ENCODE results near the gene ECI1. TPM values are rescaled to one million over a fixed set of nuclear protein-coding genes. Genes with fewer than 3 reads are reported as not detected.
A peak's percentile ranks its signal among the peaks of the same experiment; 100 is the strongest.

ECI1 gene
- total RNA-seq, 4 donors from 2014 or later = 60.2 to 114 (median 95.6) TPM

DNA sequence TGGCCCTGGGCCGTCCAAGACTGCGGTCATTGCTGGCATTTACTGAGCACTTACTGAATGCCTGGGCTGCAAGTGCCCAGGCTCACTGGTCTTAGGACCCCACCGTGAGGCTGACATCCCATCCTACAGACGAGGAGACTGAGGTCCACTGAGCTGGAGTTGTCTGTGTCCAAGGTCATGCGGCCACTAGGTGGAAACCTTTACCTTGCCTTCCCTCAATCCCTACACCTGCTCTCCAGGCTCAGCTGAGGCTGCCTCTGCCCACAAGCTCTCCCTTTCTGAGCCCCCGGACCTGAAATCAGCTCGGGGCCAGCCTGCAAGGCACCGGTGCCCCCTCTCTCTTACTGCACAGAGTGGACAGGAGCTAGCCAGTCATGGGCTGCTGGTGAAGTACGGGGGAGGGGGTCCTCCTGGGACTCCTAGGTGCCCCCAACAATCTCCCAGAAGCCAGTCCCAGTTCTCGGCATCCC lies 56.5 kb downstream of the ECI1 start:
- Histone ChIP-seq H3K36me3 (no peaks in the 10 kb centered on the region), H3K4me1 (peaks cover 0 to 19% (median 13%) of the 10 kb centered on the region in 4 donors), H3K27me3 (peaks cover 0 to 27% of the 10 kb centered on the region in 2 donors), H3K4me3 (no peak overlapping the region), H3K27ac (no peak overlapping the region), H3K9me3 (no peaks in the 10 kb centered on the region)
- DNase-seq = peak in 2 of 3 donors; percentile 68 to 85
- TF ChIP-seq, protein P1, sequence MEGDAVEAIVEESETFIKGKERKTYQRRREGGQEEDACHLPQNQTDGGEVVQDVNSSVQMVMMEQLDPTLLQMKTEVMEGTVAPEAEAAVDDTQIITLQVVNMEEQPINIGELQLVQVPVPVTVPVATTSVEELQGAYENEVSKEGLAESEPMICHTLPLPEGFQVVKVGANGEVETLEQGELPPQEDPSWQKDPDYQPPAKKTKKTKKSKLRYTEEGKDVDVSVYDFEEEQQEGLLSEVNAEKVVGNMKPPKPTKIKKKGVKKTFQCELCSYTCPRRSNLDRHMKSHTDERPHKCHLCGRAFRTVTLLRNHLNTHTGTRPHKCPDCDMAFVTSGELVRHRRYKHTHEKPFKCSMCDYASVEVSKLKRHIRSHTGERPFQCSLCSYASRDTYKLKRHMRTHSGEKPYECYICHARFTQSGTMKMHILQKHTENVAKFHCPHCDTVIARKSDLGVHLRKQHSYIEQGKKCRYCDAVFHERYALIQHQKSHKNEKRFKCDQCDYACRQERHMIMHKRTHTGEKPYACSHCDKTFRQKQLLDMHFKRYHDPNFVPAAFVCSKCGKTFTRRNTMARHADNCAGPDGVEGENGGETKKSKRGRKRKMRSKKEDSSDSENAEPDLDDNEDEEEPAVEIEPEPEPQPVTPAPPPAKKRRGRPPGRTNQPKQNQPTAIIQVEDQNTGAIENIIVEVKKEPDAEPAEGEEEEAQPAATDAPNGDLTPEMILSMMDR (IDR thresholded peaks at IDR 0.05) = peak; percentile 27 to 73 (median 60)
- no peak for TF ChIP-seq POLR2A (IDR thresholded peaks at IDR 0.05)

GRCh38 chr16:2194166-2194834 lies 57.1 kb downstream of the ECI1 start:
- no peak for DNase-seq
- Histone ChIP-seq H3K27me3 (peaks cover 0 to 27% of the 10 kb centered on the region in 2 donors), H3K4me3 (no peak overlapping the region), H3K9me3 (no peaks in the 10 kb centered on the region), H3K36me3 (no peaks in the 10 kb centered on the region), H3K4me1 (peaks cover 0 to 19% (median 13%) of the 10 kb centered on the region in 4 donors), H3K27ac (no peak overlapping the region)
- TF ChIP-seq POLR2A (IDR thresholded peaks at IDR 0.05) = no peak
- TF ChIP-seq, protein P1 (IDR thresholded peaks at IDR 0.05) = no peak

DNA sequence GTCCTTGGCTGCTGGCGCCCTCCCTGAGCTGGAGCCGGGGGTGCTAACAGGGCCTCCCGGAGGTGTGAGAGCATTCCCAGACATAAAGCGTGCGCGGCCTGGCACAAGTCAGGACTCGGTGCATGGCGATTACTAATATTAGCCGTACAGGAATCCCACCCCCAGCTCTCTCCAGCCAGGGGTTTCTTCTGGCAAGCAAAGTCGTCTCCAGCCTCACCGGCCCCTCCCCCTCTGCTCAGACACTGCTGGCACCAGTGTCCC lies 60.0 kb downstream of the ECI1 start:
- TF ChIP-seq, protein P1 (IDR thresholded peaks at IDR 0.05) = no peak
- no peak for TF ChIP-seq POLR2A (IDR thresholded peaks at IDR 0.05)
- Histone ChIP-seq H3K27me3 (peaks cover 0 to 16% of the 10 kb centered on the region in 2 donors), H3K9me3 (no peaks in the 10 kb centered on the region), H3K36me3 (no peaks in the 10 kb centered on the region), H3K4me1 (peaks cover 0 to 14% (median 13%) of the 10 kb centered on the region in 4 donors), H3K27ac (no peak overlapping the region), H3K4me3 (no peak overlapping the region)
- DNase-seq = no peak

DNA sequence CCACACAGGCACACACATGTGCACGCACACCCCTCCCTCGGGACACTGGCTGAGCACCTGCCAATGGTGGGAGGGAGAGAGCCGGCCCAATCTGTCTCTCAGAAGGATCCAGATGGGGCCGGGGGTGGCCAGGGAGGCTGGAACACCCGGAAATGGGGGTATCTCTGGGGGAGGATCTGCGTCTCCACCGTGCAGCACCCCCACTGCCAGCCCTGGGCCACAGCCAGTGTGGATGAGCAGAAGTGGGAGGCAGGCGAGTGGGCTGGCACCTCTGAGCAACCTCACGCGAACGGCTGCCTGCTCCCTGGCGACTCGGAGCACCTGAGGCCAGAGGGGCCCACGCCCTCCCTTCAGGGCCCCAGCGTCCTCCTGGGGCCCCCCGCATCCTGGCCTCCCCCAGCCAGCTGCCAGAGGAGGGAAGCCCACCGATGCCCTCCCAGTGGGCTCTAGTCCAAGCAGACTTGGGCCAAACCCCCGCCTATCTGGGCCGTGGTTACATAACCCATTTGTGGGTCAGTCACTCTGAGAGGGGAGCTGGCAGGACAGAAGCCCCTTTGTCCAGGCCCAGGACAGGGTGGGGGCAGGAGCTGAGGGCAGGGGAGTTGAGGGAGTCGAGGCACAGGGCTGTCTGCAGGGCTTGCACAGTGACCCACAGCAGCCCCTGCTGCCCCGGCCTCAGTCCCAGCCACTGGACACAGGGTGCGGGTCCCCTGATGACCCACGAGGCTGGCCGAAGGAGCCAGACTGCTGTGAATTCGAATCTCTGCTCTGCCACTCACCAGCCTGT lies 60.5 kb downstream of the ECI1 start:
- Histone ChIP-seq H3K9me3 (no peaks in the 10 kb centered on the region), H3K27ac (no peak overlapping the region), H3K4me1 (peaks cover 0 to 11% (median 9%) of the 10 kb centered on the region in 4 donors), H3K36me3 (no peaks in the 10 kb centered on the region), H3K27me3 (peaks cover 0 to 12% of the 10 kb centered on the region in 2 donors), H3K4me3 (no peak overlapping the region)
- TF ChIP-seq, protein P1 (IDR thresholded peaks at IDR 0.05) = no peak
- no peak for TF ChIP-seq POLR2A (IDR thresholded peaks at IDR 0.05)
- no peak for DNase-seq

GRCh38 chr16:2190002-2190658 lies 61.3 kb downstream of the ECI1 start:
- Histone ChIP-seq H3K4me3 (no peak overlapping the region), H3K4me1 (peaks cover 0 to 4% (median 2%) of the 10 kb centered on the region in 4 donors), H3K27ac (no peak overlapping the region), H3K27me3 (peaks cover 0 to 5% of the 10 kb centered on the region in 2 donors), H3K36me3 (no peaks in the 10 kb centered on the region), H3K9me3 (no peaks in the 10 kb centered on the region)
- TF ChIP-seq, protein P1 (IDR thresholded peaks at IDR 0.05) = no peak
- no peak for TF ChIP-seq POLR2A (IDR thresholded peaks at IDR 0.05)
- DNase-seq = no peak

Small RNA genes within 50 kb of the gene (small RNA-seq; reads per million reads assigned to genes)
- gene MIR3677 = 0 reads per million in 2 donors
- gene MIR4717 = 0 reads per million in 2 donors

Other genes starting within 250 kb of the ECI1 start
- gene ZNF598, start 241.8 kb downstream of the ECI1 start, total RNA-seq = 10 to 100 TPM; 48.5 to 84.0 (median 51.4) TPM
- gene NPW, start 231.8 kb downstream of the ECI1 start, total RNA-seq = 1 to 10 TPM in 2 of 4 donors, not detected in 2; 2.8 to 9.1 TPM
- 100 to 1,000 TPM in 1 of 4 donors, 10 to 100 TPM in 3; 21.5 to 104 (median 30.2) TPM for gene NHERF2, start 224.7 kb downstream of the ECI1 start, total RNA-seq
- 10 to 100 TPM; 14.9 to 28.8 (median 19.9) TPM for gene NTHL1, start 203.8 kb downstream of the ECI1 start, total RNA-seq
- gene TSC2, start 203.6 kb downstream of the ECI1 start, total RNA-seq = 100 to 1,000 TPM in 3 of 4 donors, 10 to 100 TPM in 1; 98.4 to 220 (median 141) TPM
- gene PKD1, start 115.7 kb downstream of the ECI1 start, total RNA-seq = 100 to 1,000 TPM in 3 of 4 donors, 10 to 100 TPM in 1; 64.6 to 305 (median 188) TPM
- gene RAB26, start 103.0 kb downstream of the ECI1 start, total RNA-seq = 10 to 100 TPM; 17.9 to 33.8 (median 24.3) TPM
- 100 to 1,000 TPM in 1 of 4 donors, 10 to 100 TPM in 3; 51.2 to 120 (median 79.3) TPM for gene TRAF7, start 95.8 kb downstream of the ECI1 start, total RNA-seq
- not detected for gene CASKIN1, start 55.0 kb downstream of the ECI1 start, total RNA-seq
- 10 to 100 TPM; 45.7 to 95.7 (median 69.4) TPM for gene MLST8, start 46.1 kb downstream of the ECI1 start, total RNA-seq
- 10 to 100 TPM; 13.3 to 44.6 (median 19.8) TPM for gene BRICD5, start 40.7 kb downstream of the ECI1 start, total RNA-seq
- 10 to 100 TPM; 21.7 to 25.6 (median 23.1) TPM for gene PGP, start 36.7 kb downstream of the ECI1 start, total RNA-seq
- 100 to 1,000 TPM in 1 of 4 donors, 10 to 100 TPM in 3; 35.6 to 124 (median 76.2) TPM for gene E4F1, start 28.0 kb downstream of the ECI1 start, total RNA-seq
- 1 to 10 TPM in 3 of 4 donors, not detected in 1; 2.0 to 2.8 (median 2.5) TPM for gene DNASE1L2, start 15.1 kb downstream of the ECI1 start, total RNA-seq
- 100 to 1,000 TPM in 3 of 4 donors, 10 to 100 TPM in 1; 71.5 to 155 (median 122) TPM for gene RNPS1, start 16.5 kb upstream of the ECI1 start, total RNA-seq
- 1 to 10 TPM; 3.2 to 6.6 (median 4.6) TPM for gene ABCA3, start 89.1 kb upstream of the ECI1 start, total RNA-seq
- gene CCNF, start 177.9 kb upstream of the ECI1 start, total RNA-seq = 10 to 100 TPM in 1 of 4 donors, 1 to 10 TPM in 3; 4.7 to 19.8 (median 6.9) TPM
- 10 to 100 TPM in 1 of 4 donors, 1 to 10 TPM in 3; 1.4 to 13.2 (median 3.7) TPM for gene TEDC2, start 208.5 kb upstream of the ECI1 start, total RNA-seq
- not detected for gene NTN3, start 219.7 kb upstream of the ECI1 start, total RNA-seq
- 10 to 100 TPM in 3 of 4 donors, 1 to 10 TPM in 1; 5.6 to 16.2 (median 13.6) TPM for gene TBC1D24, start 223.5 kb upstream of the ECI1 start, total RNA-seq